Midbrain (tissue), 1 donor: ENCODE data around the gene ZNF282.
A peak's percentile ranks its signal among the peaks of the same experiment; 100 is the strongest.
"Not testable (repeated sequence)": the region's sequence is repeated elsewhere in the genome, so short reads cannot be mapped to it uniquely, and the experiment has no call there.

ENCODE experiments used
- DNase-seq: peaks from one replicate; lab custom pipeline; 2025; lab: John Stamatoyannopoulos, UW

ZNF282 gene

GRCh38 chr7:149255174-149255573, 59.8 kb downstream of the ZNF282 start:
- DNase-seq = no peak

- DNase-seq = no peak
Observed at GRCh38 chr7:149256568-149256967, 61.2 kb downstream of the ZNF282 start.

GRCh38 chr7:149257146-149257545, 61.8 kb downstream of the ZNF282 start:
- no peak for DNase-seq

- DNase-seq = peak; percentile 13
Observed at GRCh38 chr7:149261316-149261828, 66.0 kb downstream of the ZNF282 start.

GRCh38 chr7:149261829-149262617, 66.7 kb downstream of the ZNF282 start, which contains the start of gene ZNF783:
Gene ZNF783 (plus strand): TSS chr7:149262196. CDS start chr7:149262334, 138 bp downstream.
- peak; percentile 90 for DNase-seq

- DNase-seq = no peak
Observed at GRCh38 chr7:149266451-149266850, 71.1 kb downstream of the ZNF282 start.

GRCh38 chr7:149267733-149268132, 72.4 kb downstream of the ZNF282 start:
- DNase-seq = no peak

GRCh38 chr7:149274424-149274823, 79.1 kb downstream of the ZNF282 start:
- not testable (repeated sequence) for DNase-seq
